AG04450 (cell line): ENCODE measurements around the gene HS6ST3. TPM values are rescaled to one million over a fixed set of nuclear protein-coding genes. Genes with fewer than 3 reads are reported as not detected.

Source experiments
- CTCF ChIA-PET: fragments of 300-600, 350-600 bp; formaldehyde crosslinking; extraction: SDS; loops from one replicate; lab custom pipeline; 2022; ENCODE audit warnings: antibody characterized with exemption, inconsistent platforms; lab: Charles Lee
- POLR2A ChIA-PET: fragments of 350-600 bp; formaldehyde crosslinking; extraction: SDS; loops from one replicate; lab custom pipeline; 2021; ENCODE audit warnings: antibody characterized with exemption, inconsistent platforms; lab: Yijun Ruan, JAX
- DNase-seq: peaks from one replicate; pipeline ENCODE4 v3.0.0-alpha.2; 2011; ENCODE audit warnings: low read depth, low spot score
- H3K27ac ChIP-seq: one replicate; pipeline ENCODE4 v1.5.1; 2012; ENCODE audit warnings: low read depth, low read length, control low read depth
- H3K27me3 ChIP-seq: one replicate; pipeline ENCODE4 v1.6.0; 2012; ENCODE audit warnings: low read length; ENCODE audit not compliant: control insufficient read depth, insufficient read depth
- H3K4me3 ChIP-seq: 2 replicates; pipeline ENCODE4 v1.5.1; 2011; ENCODE audit warnings: mild to moderate bottlenecking, low read depth, low read length, control low read depth
- H3K9me3 ChIP-seq: 2 replicates; pipeline ENCODE4 v1.5.1; 2012; ENCODE audit warnings: low read length; ENCODE audit not compliant: control insufficient read depth, insufficient read depth
- polyA plus RNA-seq: library from polyadenylated mRNA; depleted of rRNA; stranded (reverse); fragments of >200 nt; gene quantifications from 2 replicates; pipeline ENCODE4 v1.2.3, GENCODE V29; 2011
- TF ChIP-seq, protein P1 (sequence below): IDR thresholded peaks from 2 replicates; pipeline ENCODE4 v1.5.1; 2011; ENCODE audit warnings: low read depth, low read length, control low read depth, inconsistent platforms

HS6ST3 gene
- polyA plus RNA-seq, 1 experiment: not detected

DNA sequence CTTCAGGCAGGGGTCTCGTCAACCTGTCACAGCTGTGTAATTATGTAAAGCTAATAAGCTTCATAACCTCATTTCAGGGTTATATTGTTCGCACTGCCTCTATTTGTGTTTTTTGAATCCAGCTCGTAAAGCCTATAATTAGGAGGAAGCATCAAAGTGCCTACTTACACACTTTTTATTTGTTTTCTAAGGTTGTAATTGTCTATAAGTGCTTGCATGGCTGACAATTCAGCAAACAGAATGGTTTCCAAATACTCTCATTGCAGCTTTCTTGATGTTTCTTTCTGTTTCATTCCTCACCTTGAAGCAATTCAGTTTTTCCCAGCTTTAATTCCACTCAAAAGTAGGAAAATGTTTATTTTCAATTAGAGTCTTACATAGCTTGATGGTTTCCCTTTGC is 336.3 kb downstream of the HS6ST3 start:
- DNase-seq: no peak
- Histone ChIP-seq H3K27me3 (no peaks in the 10 kb centered on the region), H3K4me3 (no peak overlapping the region), H3K27ac (no peak overlapping the region), H3K9me3 (peaks cover 11% of the 10 kb centered on the region)
- ChIA-PET POLR2A (no interaction called here), CTCF (no interaction called here)
- TF ChIP-seq, protein P1, sequence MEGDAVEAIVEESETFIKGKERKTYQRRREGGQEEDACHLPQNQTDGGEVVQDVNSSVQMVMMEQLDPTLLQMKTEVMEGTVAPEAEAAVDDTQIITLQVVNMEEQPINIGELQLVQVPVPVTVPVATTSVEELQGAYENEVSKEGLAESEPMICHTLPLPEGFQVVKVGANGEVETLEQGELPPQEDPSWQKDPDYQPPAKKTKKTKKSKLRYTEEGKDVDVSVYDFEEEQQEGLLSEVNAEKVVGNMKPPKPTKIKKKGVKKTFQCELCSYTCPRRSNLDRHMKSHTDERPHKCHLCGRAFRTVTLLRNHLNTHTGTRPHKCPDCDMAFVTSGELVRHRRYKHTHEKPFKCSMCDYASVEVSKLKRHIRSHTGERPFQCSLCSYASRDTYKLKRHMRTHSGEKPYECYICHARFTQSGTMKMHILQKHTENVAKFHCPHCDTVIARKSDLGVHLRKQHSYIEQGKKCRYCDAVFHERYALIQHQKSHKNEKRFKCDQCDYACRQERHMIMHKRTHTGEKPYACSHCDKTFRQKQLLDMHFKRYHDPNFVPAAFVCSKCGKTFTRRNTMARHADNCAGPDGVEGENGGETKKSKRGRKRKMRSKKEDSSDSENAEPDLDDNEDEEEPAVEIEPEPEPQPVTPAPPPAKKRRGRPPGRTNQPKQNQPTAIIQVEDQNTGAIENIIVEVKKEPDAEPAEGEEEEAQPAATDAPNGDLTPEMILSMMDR: no peak

DNA sequence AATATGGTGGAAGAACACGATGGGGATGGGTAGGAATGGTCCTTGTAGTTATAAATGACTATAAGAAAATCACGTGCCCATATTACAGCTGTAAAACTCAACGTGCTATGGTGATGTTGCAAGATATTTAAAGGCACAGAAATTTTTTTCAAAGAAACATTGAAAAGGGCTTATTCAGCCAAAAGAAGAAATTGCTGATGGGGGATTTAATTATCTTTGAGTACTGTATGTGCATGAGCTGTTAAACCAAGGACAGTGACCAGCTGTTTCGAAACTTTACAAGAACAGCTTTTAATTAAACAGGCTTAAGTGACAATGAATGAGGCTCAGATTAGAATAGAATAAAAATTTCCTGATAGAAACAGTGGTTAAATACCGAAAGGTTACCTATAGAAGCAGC is 339.0 kb downstream of the HS6ST3 start:
- peaks cover 16% of the 10 kb centered on the region for H3K9me3 ChIP-seq
- no peak overlapping the region for H3K4me3 ChIP-seq
- H3K27ac ChIP-seq: no peak overlapping the region
- POLR2A ChIA-PET: no interaction called here
- TF ChIP-seq, protein P1: no peak
- DNase-seq: no peak
- CTCF ChIA-PET: no interaction called here
- no peaks in the 10 kb centered on the region for H3K27me3 ChIP-seq

DNA sequence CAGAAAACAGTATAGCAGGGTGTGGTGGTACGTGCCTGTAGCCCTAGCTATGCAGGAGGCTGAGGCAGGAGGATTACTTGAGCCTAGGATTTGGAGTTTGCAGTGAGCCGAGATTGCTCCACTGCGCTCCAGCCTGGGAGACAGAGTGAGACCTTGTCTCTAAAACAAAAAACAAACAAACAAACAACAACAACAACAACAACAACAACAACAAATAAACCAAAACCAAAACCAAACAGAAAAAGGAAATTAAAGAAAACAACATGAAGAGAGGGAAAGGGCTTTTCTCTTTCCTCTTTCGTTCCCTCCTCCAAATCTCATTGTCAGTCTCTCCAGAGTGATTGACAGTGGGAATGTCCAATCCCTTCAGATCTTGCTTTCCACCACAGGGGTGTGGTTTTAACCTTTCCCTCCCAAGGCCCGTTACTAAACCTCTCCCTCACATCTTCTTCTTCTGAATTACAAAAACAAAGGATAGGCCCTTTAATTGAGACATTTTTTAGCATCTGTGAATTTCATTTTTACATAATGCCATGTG is 341.2 kb downstream of the HS6ST3 start:
- ChIA-PET POLR2A (no interaction called here), CTCF (no interaction called here)
- no peak for DNase-seq
- Histone ChIP-seq H3K9me3 (peaks cover 18% of the 10 kb centered on the region), H3K4me3 (no peak overlapping the region), H3K27ac (no peak overlapping the region), H3K27me3 (no peaks in the 10 kb centered on the region)
- TF ChIP-seq, protein P1: no peak

DNA sequence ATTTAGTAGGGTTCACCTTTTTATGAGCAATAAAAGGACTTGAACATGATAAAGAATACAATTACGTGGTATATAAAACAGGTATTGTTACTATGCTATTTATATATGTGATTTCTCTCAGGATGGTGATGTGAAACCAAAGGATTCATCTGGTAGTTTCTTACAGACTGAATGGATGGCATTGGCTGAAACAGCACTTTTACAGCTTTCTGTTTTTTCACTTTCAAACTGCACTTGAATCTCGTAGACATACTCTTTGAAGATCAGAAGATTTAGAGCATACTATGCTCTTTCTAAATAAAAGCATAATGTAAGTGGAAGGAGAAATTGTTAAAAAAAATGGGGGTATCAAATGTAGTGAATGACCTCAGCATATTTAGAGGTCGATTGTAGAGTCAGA is 354.8 kb downstream of the HS6ST3 start:
- Histone ChIP-seq H3K4me3 (no peak overlapping the region), H3K27me3 (no peaks in the 10 kb centered on the region), H3K27ac (no peak overlapping the region), H3K9me3 (peaks cover 14% of the 10 kb centered on the region; the same call in 1 of the 2 replicates)
- POLR2A ChIA-PET: no interaction called here
- DNase-seq: no peak
- TF ChIP-seq, protein P1: no peak
- CTCF ChIA-PET: no interaction called here

DNA sequence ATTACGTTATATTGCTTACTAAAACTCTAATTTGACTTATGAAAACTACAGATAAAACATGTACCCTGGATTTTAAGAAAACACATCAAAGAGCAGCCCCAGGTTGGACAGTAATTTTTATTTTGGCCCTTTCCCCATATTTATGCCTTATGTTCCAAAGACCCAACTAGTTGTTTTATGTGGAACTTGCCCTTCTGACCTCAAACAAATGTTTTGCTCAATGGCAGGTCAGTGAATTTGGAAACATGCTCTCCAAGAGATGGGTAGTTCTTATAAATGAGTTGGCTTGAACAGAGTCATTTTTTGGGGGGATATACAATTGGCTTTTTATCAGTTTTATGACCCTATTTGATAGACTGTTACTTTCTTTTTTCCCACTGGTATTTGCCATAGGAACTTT is 360.0 kb downstream of the HS6ST3 start:
- POLR2A ChIA-PET: no interaction called here
- CTCF ChIA-PET: no interaction called here
- no peak for DNase-seq
- H3K27me3 ChIP-seq: no peaks in the 10 kb centered on the region
- no peak overlapping the region for H3K27ac ChIP-seq
- no peak overlapping the region for H3K4me3 ChIP-seq
- TF ChIP-seq, protein P1: no peak
- H3K9me3 ChIP-seq: peaks cover 16% of the 10 kb centered on the region; the same call in 1 of the 2 replicates
